ENCODE data around the gene SYNJ2.

SYNJ2 gene

DNA sequence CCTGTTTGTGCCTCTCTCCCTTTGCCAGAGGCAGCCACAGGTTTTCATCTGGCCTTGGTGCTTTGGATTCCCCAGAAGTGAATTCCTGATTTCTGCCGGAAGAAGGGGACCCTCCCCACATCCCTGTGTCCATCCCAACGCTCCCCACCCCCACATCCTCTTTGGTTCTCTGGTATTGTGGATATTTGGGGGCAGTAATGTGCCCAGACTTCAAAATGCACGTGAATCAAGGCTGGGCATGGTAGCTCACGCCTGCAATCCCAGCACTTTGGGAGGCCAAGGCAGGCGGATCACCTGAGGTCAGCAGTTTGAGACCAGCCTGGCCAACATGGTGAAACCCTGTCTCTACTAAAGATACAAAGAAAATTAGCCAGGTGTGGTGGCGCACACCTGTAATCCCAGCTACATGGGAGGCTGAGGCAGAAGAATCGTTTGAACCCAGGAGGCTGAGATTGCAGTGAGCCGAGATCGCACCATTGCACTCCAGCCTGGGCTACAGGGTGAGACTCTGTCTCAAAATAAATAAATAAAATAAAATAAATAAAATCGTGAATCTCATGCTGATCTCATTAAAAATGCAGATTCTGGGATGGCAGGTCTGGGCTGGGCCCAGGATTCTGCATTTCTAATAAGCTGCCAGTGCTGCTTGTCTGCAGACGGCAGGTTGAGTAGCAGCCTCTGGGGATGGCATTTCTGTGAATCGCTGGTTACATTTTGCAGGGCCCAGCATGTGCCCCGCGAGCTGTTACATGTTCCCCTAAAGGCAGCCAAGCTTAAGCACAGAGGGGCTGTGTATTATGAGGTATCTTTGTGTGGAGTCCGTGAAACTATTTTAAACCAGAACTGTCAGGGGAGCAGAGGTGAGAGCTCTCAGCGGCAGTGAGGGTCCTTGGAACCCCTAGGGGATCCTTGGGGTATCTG lies 49.0 kb downstream of the SYNJ2 start:
- no peak for DNase-seq

DNA sequence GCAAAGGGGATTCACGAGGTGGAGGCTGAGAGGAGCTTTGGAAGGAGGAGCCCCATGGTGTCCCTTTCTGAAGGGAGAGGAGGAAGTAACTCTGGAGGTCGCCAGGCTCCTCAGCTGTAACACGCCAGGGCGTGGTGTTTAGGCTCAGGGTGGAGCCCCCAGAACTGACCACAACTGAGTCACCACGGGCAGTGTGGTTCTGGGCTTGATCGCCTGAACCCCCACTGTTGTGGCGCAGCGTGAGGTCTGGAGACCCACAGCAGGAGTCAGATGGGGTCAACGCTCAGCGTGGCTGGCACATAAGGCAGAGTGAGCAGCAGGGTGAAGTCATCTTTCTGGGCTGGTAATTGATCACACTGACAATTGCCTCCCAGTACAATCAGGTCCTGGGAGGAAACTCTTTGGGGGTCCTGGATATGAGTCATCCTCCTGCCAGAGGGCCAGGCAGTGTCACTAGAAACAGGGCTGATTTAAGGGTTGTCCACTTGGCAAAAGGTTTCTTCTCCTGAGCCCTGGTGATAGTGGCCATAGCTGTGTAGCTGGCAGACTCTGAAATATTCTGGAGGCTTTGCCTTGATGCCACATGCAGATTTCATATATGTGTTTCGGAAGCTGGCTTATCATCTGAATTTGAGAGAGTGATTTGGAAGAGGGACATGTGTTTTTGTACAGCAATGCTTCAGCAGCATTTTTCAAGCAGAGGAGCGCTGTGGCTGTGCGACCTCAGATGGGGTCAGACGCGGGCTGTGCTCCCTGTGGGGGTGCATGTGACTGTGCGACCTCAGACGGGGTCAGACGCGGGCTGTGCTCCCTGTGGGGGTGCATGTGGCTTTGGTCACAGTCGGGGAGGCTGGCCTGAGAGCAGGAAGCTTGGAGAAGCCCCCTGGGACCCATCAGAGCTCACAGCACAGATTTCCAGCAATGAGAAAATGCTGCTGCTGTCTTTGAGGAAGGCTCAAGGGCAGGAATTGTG lies 50.0 kb downstream of the SYNJ2 start:
- peak; percentile 92 for DNase-seq

DNA sequence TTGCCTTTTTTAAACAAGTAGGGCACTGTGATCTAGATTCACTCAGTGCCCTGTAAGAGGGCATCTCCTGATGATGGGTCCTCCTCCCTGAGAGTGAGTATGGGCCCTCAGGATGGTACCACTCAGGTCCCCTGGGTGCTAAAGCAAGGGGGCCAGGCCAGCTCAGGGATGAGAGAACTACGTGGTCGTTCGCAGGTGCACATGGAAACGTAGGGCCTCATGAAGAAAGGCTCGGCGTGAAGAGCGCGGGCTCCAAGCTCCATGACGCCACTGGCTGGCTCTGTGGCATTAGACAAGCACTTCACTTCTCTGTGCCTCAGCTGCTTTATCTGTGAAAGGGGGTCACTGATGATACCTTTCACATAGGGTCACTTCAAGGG lies 50.7 kb downstream of the SYNJ2 start:
- no peak for DNase-seq

DNA sequence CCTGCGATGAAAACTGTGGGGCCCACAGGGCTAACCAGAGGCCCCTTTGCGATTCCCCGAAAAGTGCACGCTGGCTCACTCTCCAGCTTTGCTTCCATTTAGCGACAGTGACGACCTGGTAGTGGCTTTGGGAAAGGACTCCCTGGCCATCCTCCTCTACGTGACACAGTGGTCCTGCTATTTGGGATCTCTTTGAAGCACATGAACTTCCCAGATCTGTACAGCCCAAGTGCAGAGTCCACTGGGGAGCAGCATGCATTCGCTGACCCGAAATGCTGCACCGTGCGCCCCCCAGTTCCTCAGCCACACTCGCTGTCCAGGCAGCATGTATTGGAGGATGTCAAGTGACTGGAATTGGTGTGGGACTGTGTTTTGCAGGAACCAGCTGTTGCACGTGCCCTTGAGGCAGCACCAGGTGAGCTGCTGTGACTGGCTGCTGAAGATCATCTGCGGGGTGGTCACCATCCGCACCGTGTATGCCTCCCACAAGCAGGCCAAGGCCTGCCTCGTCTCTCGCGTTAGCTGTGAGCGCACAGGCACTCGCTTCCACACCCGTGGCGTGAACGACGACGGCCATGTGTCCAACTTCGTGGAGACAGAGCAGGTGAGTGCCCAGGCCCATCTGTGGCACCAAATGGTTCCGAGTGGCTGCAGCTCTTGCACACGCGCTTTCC lies 51.6 kb downstream of the SYNJ2 start:
- DNase-seq: no peak

DNA sequence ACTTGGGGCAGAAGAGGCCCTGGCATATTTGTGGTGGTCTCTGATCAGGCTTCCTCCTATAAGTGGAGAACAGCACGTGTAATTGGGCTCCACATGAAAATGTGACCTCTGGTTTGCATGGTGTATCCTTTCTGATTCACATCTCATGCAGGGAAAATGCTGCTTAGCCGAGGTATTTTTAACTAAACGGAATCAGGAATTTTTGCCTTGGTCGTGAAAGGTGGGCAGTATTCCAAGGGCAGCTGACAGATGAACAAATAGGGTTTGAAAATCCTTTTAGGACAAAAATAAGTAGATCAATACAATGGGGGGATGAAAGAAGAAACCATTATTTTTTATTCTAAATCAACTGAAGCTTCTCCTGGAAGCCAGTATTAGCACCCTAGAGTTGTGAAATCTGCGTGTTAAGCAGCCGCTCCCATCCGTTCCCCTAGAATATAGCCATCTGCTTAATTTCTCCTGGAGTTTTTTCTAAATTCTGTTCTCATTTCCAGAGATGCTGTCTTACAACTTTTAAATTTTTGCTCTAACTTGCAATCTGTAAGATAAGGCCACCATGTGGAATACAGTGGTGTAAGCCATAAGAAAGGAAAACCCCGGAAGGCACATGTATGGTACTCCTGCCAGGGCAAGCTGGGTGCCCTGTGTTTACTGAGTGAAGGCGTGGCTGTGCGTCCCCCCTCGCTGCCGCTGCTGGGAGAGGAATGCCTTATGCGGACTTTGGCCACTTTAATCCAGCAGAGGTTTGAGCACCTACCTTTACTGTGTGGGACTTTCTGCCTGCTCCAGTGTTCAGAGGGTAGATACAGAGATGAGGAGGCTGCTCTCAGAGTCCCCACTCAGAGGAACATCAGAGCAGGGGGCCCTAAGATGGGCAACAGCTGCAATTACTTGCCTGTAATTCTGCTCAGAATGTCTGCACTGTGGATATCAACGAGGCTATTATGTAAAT lies 52.4 kb downstream of the SYNJ2 start:
- DNase-seq: no peak

DNA sequence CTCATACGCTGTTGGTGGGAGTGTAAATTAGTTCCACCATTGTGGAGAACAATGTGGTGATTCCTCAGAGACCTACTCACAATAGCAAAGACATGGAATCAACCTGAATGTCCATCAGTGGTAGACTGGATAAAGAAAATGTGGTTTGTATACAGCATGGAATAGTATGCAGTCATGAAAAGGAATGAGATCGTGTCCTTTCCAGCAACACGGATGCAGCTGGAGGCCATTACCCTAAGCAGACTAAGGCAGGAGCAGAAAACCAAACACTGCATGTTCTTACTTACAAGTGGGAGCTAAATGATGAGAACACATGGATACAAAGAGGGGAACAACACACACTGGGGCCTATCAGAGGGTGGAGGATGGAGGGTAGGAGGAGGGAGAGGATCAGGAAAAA lies 54.6 kb downstream of the SYNJ2 start:
- DNase-seq: no peak

DNA sequence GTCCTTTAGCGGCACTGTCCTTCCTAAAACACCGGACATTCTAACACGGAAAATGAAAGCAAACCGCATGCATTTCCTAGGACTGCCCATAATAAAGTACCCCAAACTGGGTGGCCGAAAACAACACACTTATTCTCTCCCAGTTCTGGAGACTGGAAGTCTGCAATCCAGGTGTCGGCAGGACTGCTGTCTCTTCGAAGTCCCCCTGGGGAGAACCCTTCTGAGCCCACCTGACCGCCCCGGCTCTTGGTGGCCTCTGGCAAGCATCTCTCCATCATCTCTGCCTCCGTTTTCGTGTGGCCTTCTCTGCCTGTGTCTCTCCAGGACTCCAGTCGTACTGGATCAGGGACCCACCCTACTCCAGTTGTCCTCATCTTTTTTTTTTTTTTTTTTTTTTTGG lies 55.4 kb downstream of the SYNJ2 start:
- no peak for DNase-seq

DNA sequence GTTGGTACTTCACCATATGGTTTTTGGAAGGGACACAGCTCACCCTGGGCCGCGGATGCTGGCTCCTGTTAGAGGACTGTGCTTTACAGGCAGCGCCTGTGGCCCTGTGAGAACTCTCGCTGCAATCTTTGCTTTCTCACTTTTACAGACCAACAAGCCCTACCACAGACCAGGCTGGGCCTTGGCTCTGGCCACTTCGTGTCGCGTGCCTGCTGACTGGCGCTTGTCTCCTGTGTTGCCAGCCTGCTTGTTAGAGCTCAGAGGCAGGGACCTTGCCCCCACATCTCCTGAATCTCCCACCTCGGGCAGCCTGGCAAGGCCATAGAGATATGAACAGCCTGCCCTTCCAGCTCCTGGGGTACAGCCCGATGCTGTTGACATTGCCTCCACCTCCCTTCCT lies 56.1 kb downstream of the SYNJ2 start:
- no peak for DNase-seq

DNA sequence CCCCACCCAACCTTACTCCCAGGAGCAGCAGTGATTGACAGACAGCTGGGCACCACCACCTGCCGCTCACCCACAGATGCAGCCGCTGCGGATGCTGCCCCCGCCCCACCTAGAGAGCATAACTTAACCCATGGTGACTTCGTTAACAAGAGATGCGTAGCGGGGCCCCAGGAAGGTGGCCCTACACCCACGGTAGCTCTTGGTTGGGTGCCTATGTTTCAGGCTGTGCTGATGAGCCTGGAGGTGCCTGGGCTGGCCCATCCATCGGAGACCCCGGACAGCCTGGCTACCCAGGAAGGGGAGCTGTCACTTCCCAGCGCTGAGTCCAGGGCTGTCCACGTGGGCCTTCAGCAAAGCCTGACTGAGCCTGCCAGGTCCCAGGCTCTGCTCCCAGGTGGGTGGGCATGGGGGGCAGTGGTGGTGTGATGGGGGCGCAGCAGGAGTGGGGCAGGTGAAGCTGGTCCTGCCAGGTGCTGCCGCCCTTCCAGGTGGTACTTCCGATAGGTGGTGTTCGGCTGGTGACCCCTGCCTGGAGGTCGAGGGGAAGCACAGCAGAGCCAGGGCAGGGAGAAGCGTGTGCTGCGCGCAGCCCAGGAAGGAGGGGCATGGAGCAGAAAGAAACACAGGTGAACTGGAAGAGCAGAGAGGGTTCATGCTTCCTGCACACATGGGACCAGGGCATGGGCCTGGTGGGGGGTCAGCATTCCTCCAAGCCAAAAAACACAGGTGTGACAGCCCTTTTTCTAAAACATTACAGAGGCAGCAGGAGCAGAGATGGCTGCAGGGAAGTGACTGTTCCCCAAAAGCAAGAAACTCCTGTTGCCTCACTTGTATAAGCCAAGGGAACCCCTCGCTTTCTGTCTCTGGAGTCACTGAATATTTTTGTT lies 56.9 kb downstream of the SYNJ2 start:
- DNase-seq: no peak

DNA sequence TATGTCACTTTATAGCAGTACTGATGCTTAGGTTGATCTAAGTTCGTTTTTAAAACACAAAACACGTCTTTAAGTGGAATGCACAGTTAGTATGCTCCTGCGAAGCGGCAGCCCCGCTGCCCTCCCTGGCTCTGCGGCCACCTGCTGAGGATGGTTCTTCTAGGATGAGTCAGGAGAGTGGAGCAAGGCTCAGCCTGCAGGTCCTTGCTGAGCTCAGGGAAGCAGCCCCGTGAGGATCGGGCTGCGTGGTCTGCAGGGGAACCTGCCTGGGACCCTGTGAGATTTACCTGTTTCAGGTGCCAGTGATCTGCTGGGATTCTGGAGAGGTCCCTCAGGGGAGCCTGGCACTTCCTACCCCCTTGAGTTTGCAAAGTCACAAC lies 57.5 kb downstream of the SYNJ2 start:
- DNase-seq: no peak

DNA sequence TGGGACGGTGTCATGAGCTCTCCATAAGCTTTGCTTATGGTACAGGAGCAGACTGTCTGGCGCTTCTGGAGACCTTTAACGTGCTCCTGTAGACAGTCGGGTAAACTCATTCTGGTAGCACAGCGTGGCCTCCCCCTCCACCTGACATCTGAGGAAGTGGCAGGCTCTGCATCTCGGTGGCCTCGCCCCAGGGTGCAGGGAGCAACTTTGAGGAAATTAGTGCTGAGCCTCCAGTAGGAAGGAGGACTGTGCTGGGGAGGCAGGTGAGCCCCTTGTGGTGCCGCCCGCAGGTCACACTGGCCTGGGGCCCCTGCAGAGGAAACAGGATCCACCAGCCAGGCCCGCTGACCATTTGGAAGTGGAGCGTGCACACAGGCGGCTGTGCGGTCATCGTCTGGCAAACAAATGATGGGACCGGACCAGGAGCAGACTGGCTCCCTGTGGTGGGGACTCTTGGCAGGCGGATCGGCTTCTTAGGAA lies 57.9 kb downstream of the SYNJ2 start:
- DNase-seq: peak; percentile 29

DNA sequence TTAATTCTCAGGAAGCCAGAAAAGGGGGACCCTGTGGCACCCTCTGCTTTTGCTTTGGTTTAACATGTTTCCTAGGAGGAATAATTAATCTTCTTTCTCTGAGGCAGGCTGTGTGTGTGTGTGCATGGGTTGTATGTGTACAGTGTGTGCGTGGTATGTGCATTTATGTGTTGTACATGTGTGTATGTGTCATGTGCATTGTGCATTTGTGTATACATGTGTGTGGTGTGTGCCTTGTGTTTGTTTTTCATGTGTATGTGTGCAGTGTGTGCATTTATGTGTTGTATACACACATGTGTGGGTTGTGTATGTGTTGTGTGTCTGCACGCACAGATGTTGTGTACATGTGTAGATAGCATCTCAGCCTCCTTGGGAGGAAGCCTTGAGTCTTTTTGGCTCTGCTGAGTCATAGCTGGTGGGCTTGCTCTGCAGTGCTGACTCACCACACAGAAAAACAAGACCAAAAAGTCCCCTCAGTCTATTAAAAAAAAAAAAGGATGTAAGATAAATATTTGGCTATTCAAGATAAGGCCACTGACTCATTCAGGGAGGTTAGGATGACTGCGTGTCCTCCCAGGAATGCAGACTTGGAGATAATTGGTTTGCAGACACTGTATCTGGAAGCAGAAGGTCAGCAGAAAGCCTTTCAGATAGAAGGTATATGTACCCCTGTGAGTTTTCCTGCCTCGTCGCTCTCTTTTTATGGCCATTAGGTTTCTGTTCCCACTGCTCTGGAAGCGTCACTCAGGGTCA lies 58.6 kb downstream of the SYNJ2 start:
- DNase-seq: peak; percentile 94

DNA sequence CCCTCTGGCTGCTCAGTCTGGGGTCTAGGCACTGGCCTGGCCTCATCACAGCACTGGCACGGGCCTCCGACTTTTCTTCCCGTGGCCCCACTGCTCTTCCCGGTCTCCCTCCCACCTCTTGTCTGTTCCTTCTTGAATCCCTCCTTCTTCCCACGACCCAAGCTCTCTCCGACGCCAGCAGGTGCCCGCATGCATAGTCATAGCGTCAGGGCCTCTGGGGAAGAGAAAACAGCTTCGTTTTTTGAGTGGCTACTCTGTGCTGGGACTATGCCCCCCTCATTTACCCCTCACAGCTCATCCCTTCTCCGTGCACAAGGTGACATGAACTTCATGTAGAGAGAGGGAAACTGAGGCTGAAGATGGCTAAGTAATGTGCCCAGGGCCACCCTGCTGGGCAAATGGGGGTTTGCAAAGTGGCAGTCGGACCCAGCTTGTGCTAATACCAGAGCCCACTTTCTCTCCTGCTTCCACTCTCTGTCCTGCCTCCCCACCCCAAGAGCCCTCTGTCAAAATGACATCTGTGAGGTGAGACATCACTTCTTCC lies 59.2 kb downstream of the SYNJ2 start:
- DNase-seq: no peak

DNA sequence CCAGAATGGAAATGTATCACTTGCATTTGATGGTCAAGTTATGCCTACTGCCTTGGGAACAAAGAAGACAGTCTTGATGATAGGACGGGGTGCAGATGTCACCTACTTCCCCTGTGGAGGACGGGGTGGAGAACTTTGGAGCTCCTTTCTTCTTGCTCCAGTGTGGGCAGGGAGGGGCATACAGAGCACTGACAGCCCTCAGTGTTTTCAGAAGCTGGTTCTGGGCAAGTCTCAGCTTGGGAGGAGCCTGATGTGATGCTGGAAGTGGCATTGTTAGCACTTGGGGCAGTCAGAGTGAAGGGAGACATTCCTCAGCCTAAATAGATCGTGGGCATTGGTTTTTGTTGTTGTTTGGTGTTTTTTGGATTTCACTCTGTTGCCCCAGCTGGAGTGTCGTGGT lies 59.7 kb downstream of the SYNJ2 start:
- DNase-seq: no peak

DNA sequence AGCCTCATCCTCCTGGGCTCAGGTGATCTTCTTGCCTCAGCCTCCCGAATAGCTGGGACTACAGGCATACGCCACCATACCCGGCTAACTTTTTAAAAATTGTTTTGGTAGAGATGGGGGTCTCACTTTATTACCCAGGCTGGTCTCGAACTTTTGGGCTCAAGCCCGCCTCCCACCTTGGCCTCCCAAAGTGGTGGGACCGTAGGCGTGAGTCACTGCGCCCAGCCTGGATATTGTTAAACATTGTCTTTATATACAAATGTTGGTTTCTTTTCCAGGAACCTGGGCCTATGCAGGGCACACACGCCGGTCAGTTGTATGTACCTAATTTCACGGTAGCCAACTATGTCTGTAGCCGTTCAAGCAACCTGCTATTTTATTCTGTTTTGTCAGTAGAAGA lies 60.1 kb downstream of the SYNJ2 start:
- DNase-seq: no peak

DNA sequence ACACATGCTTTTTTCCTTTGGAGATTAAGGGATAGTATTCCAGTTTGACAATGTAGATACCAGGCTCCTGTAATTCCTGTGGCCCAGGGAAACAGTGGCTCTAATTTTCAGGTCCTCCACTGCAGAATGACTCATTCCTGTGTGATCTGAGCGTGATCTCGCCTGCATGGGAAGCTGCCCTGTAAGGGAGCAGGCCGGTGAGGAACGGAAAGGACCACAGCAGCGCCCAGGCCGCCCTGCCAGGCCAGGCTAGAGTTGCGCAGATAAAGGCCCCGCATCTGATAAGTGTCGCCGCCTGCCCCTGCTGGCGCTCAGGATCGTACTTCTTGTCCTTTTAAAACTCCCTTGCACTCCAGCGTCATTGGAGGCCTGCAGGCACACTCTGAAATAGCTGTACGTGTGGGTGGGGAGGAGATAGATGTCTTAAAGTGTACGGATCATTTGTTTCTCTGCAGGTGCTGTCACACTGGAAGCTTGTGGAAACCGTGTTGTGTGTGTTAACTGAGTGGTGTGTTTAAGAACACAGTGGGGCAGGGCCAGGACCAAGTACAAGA lies 60.7 kb downstream of the SYNJ2 start:
- peak; percentile 91 for DNase-seq

DNA sequence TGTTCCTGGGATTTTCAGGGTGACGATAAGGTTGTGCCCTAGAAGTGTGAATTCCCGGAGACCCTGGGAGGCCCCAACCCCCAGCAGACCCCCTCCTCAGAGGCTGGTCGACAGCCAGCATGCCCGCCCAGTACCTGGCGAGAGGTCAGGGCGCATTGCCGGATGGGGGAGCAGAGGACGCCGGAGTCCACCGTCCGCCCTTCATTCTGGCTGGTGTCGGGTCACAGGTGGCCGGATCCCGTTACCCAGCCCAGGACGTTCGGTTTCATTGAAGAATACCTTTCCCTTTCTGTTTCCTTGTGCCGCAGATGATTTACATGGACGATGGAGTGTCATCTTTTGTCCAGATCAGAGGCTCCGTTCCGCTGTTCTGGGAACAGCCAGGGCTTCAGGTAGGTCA lies 61.3 kb downstream of the SYNJ2 start:
- DNase-seq: no peak

DNA sequence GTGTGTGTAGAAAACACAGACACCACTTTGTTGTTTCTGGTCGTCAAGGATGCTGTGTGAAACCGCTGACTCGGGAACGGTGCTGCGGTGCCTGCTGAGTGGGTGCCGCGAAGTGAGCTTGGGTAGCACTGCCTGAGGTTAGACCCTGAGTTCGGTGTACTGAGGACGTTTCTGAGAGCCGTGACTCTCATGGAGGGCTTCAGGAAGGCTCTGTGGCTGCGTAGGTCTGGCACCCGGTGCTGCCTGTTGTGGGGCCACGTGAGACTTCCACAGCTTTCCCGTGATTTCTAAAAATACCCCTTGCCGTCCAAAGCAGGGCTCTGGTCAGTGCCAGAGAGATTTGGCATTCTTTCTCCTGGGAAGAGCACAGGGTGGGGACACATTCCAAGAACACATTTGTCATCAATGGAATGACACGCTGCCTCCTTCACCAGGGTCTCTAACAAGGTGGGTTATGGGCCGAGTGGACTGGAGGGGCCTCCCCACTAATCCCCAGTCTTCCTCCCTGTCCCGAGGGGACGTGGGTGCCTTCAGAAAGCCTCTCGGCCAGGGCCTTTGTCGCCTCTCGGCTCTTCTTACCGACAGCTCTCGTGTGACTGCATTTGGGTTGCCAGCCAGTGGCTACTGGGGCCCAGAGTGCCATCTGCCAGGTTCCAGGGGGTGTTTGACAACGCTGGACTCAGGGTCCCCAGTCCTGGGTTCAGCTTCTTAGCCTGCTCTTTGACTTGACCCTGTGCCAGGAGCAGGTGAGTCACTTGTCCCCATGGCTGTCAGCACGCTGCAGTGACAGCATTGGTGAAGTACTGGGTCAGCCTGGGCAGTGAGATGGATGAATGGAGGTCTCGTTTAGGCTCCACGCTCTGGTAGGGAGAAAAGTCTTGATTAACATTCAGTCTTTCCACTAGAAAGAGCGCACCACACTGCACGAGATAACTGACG lies 62.2 kb downstream of the SYNJ2 start:
- no peak for DNase-seq
